Measurements from ENCODE around the gene NUSAP1. TPM values are rescaled to one million over a fixed set of nuclear protein-coding genes. Genes with fewer than 3 reads are reported as not detected.
"Not testable (repeated sequence)": the region's sequence is repeated elsewhere in the genome, so short reads cannot be mapped to it uniquely, and the experiment has no call there.

The NUSAP1 gene
- total RNA-seq, 1 donor, result 10.9 TPM

DNA sequence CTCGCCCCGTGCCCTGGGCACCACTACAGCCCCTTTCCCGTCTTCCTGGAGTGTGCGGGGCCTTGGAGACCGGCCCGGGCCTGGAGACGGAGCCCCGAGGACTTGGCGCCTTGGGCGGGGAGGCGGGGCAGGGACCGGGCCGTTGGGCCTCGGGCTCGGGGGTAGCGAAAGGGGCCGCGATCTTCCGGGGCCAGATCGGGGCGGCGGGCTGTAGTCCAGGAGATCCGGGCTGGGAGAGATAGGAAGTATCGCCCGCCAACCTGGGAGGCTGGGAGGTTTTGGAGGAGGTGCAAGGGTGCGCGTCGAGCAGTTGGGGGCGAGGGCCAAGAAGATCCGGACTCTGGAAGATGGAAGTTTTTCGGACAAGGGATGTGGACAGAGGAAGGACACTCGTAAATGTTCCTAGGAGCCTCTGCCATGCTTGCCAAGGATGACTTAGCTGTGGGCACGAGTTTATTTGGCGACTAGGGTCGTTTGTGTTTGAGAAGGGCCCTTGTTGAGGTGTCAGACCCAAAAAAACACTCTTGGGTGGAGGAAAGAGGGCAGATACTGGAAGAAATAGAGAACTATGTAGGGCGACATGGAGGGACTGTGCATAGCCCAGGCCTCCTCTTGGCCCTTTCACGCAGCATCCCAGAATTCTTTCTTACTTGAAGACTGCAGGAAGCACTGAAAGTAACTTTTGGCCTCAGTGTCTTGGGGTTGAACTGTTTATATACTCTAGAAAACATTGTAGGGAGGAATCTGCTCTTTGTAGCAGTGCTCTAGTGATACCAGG is 84.9 kb downstream of the NUSAP1 start:
- Histone ChIP-seq H3K36me3 (ENCODE audit: insufficient read depth, low read length) (no peaks in the 10 kb centered on the region), H3K79me2 (ENCODE audit: insufficient read depth, low read length) (peaks cover 67% of the 10 kb centered on the region), H2AFZ (ENCODE audit: low read length) (peak overlapping the region; percentile 53), H3K4me2 (ENCODE audit: insufficient read depth, low read length) (peak overlapping the region; percentile 93), H3K27me3 (ENCODE audit: insufficient read depth, low read length) (no peaks in the 10 kb centered on the region), H3K9me3 (ENCODE audit: low read depth, low read length) (no peaks in the 10 kb centered on the region), H4K20me1 (ENCODE audit: insufficient read depth, low read length) (peaks cover 42% of the 10 kb centered on the region), H3K4me3 (ENCODE audit: insufficient read depth, low read length) (peak overlapping the region; percentile 98), H3K4me1 (ENCODE audit: insufficient read depth, low read length) (peaks cover 11% of the 10 kb centered on the region), H3K27ac (ENCODE audit: low read depth, low read length) (peak overlapping the region; percentile 48)
- peak; percentile 92 for DNase-seq (ENCODE audit: insufficient read length, low spot score, missing footprints)
- no peak for TF ChIP-seq CTCF (IDR thresholded peaks at IDR 0.05; ENCODE audit: extremely low read depth, low read depth, low read length)

GRCh38 chr15:41423979-41424659 is 91.4 kb downstream of the NUSAP1 start:
- Histone ChIP-seq H4K20me1 (ENCODE audit: insufficient read depth, low read length) (peaks cover 48% of the 10 kb centered on the region), H3K27ac (ENCODE audit: low read depth, low read length) (no peak overlapping the region), H2AFZ (ENCODE audit: low read length) (no peak overlapping the region), H3K36me3 (ENCODE audit: insufficient read depth, low read length) (no peaks in the 10 kb centered on the region), H3K4me3 (ENCODE audit: insufficient read depth, low read length) (no peak overlapping the region), H3K79me2 (ENCODE audit: insufficient read depth, low read length) (peaks cover 86% of the 10 kb centered on the region), H3K4me2 (ENCODE audit: insufficient read depth, low read length) (no peak overlapping the region), H3K9me3 (ENCODE audit: low read depth, low read length) (no peaks in the 10 kb centered on the region), H3K4me1 (ENCODE audit: insufficient read depth, low read length) (no peaks in the 10 kb centered on the region), H3K27me3 (ENCODE audit: insufficient read depth, low read length) (no peaks in the 10 kb centered on the region)
- TF ChIP-seq CTCF (IDR thresholded peaks at IDR 0.05; ENCODE audit: extremely low read depth, low read depth, low read length), result no peak
- no peak for DNase-seq (ENCODE audit: insufficient read length, low spot score, missing footprints)

- no peak for DNase-seq (ENCODE audit: insufficient read length, low spot score, missing footprints)
- Histone ChIP-seq H3K27ac (ENCODE audit: low read depth, low read length) (no peak overlapping the region), H3K4me2 (ENCODE audit: insufficient read depth, low read length) (no peak overlapping the region), H3K36me3 (ENCODE audit: insufficient read depth, low read length) (no peaks in the 10 kb centered on the region), H2AFZ (ENCODE audit: low read length) (no peak overlapping the region), H3K9me3 (ENCODE audit: low read depth, low read length) (no peaks in the 10 kb centered on the region), H3K4me3 (ENCODE audit: insufficient read depth, low read length) (no peak overlapping the region), H4K20me1 (ENCODE audit: insufficient read depth, low read length) (peaks cover 52% of the 10 kb centered on the region), H3K4me1 (ENCODE audit: insufficient read depth, low read length) (no peaks in the 10 kb centered on the region), H3K27me3 (ENCODE audit: insufficient read depth, low read length) (no peaks in the 10 kb centered on the region), H3K79me2 (ENCODE audit: insufficient read depth, low read length) (peaks cover 85% of the 10 kb centered on the region)
- TF ChIP-seq CTCF (IDR thresholded peaks at IDR 0.05; ENCODE audit: extremely low read depth, low read depth, low read length), result no peak
These were observed 92.1 kb downstream of the NUSAP1 start for GRCh38 chr15:41424809-41425208.

- not testable (repeated sequence) for H3K27me3 ChIP-seq (ENCODE audit: insufficient read depth, low read length); DNase-seq (ENCODE audit: insufficient read length, low spot score, missing footprints); H2AFZ ChIP-seq (ENCODE audit: low read length); H3K27ac ChIP-seq (ENCODE audit: low read depth, low read length); H3K4me2 ChIP-seq (ENCODE audit: insufficient read depth, low read length); H3K4me3 ChIP-seq (ENCODE audit: insufficient read depth, low read length); H3K36me3 ChIP-seq (ENCODE audit: insufficient read depth, low read length); H3K4me1 ChIP-seq (ENCODE audit: insufficient read depth, low read length); H3K9me3 ChIP-seq (ENCODE audit: low read depth, low read length)
- H3K79me2 ChIP-seq (ENCODE audit: insufficient read depth, low read length), result peaks cover 81% of the 10 kb centered on the region
- H4K20me1 ChIP-seq (ENCODE audit: insufficient read depth, low read length), result peaks cover 41% of the 10 kb centered on the region
These were observed 93.2 kb downstream of the NUSAP1 start for GRCh38 chr15:41425907-41426306.

All from osteoblast (primary cell).